ENCODE results near the gene DTX3.
A peak's percentile ranks its signal among the peaks of the same experiment; 100 is the strongest.

DTX3 gene

DNA sequence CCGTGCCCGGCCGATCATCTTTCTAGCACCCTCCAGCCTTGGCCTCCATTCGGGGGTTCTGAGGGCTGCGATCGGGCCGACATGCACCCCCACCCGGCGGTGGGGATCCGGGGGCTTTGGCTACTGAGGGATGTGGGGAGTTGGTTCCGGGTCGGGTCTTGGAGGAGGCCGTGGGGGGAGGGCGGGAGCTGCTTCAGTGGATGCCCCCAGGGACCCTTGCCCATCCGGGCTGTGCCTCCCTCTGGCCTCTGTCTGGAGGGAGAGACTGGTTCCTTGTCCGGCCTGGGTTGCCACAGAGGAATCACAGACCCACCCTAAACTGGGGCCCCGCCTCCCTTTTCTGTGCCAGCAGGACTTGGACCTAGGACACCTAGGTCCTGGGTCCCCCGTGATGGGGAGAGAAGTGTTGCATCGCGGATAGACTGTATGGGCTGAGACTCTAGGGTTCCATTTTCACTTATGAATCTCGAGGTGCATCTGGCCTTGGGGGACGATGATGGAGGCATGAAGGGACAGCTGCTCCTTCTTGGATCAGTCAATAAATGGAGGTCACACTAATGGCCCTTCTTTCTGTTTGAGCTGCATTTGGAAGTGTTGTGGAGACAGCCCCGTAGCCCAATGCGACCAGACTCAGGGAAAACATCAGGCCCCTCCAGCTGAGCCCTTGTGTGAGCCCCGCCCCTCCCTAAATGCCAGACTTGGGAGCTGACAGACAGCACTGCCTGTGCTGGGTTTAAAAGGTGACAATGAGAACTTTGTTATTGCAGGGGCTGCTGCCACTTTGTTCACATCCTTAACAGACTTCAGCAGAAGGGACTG is 577 bp downstream of the DTX3 start:
- H3K36me3 Mint-ChIP-seq (ENCODE audit: insufficient read depth), result peaks cover 15% of the 10 kb centered on the region
- peaks cover 21 to 29% of the 10 kb centered on the region in 2 donors for H3K4me1 Mint-ChIP-seq (ENCODE audit: low read depth in 2 of 2)
- DNase-seq (no peak), ATAC-seq (replicated peaks) (peak; percentile 55)
- H3K27me3 Mint-ChIP-seq, result peaks cover 0 to 1% of the 10 kb centered on the region in 2 donors
- H3K4me3 Mint-ChIP-seq, result peak overlapping the region; percentile 81 to 82
- H3K27ac Mint-ChIP-seq, result peak overlapping the region; percentile 80 to 89
- no peaks in the 10 kb centered on the region for H3K9me3 Mint-ChIP-seq

DNA sequence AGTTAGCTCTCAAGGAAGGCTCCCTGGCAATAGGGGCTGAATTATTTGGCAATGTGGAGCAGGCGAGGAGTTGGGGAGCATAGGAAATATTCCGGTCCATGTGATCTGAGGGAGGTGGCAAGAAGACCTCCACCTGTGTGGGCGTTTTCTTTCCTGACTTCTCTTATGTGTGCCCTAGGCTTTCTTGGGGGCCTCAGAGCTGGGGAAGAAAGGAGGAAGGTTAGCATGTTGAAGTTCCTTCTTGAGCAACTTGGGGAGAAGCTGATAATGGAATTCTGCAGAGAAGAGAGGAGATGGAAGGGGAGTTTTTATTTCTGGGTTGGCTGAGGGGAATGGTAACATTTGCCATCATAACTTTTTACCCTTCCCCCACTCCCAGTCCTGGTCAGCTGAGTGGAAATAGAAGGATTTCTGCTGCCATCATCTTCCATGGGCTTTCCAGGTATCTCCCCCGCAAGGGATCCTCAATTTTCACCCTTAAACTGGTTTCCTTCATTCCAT is 1.2 kb downstream of the DTX3 start:
- H3K36me3 Mint-ChIP-seq (ENCODE audit: insufficient read depth), result peaks cover 9% of the 10 kb centered on the region
- H3K9me3 Mint-ChIP-seq, result no peaks in the 10 kb centered on the region
- peak overlapping the region in 1 of 2 donors; percentile 80 for H3K27ac Mint-ChIP-seq
- H3K27me3 Mint-ChIP-seq, result peaks cover 0 to 6% of the 10 kb centered on the region in 2 donors
- DNase-seq, result no peak
- H3K4me1 Mint-ChIP-seq (ENCODE audit: low read depth in 2 of 2), result peaks cover 27 to 32% of the 10 kb centered on the region in 2 donors
- ATAC-seq (replicated peaks), result no peak
- H3K4me3 Mint-ChIP-seq, result peak overlapping the region; percentile 81 to 82

DNA sequence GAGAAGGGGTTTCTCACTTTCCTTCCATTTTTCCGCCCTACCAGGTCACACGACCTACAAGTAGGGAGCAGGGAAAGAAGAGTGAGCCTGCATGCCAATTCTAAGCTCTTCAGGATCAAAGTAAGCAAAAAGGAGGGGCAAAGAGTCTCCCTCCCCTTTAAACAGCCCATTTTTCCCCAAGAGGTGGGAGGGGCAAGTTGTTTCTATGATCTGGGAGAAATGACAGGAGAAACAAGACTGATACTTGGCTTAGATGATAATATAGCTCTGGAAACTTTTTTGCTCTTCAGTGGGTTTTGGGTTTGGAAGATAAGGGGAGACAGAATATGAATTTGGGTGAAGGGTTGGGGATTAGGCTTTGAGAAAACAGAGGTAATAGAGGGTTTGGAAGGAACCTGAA is 1.8 kb downstream of the DTX3 start:
- Mint-ChIP-seq H3K27ac (no peak overlapping the region), H3K4me1 (ENCODE audit: low read depth in 2 of 2) (peaks cover 28 to 32% of the 10 kb centered on the region in 2 donors), H3K9me3 (no peaks in the 10 kb centered on the region), H3K36me3 (ENCODE audit: insufficient read depth) (peaks cover 6% of the 10 kb centered on the region), H3K27me3 (peaks cover 0 to 6% of the 10 kb centered on the region in 2 donors), H3K4me3 (no peak overlapping the region)
- DNase-seq, result no peak
- ATAC-seq (replicated peaks), result no peak

DNA sequence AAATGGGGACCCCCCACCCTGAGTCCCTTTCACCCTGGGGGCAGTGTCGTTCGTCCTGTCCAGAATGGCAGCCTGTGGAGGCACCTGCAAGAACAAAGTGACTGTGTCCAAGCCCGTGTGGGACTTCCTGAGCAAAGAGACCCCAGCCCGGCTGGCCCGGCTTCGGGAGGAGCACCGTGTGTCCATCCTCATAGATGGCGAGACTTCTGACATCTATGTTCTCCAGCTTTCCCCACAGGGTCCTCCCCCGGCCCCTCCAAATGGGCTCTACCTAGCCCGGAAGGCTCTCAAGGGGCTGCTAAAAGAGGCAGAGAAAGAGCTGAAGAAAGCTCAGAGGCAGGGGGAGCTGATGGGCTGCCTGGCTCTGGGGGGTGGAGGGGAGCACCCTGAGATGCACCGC is 2.2 kb downstream of the DTX3 start:
- Mint-ChIP-seq H3K27ac (no peak overlapping the region), H3K27me3 (peaks cover 0 to 6% of the 10 kb centered on the region in 2 donors), H3K4me3 (no peak overlapping the region), H3K4me1 (ENCODE audit: low read depth in 2 of 2) (peaks cover 28 to 32% of the 10 kb centered on the region in 2 donors), H3K9me3 (no peaks in the 10 kb centered on the region), H3K36me3 (ENCODE audit: insufficient read depth) (peaks cover 3% of the 10 kb centered on the region)
- ATAC-seq (replicated peaks) (no peak), DNase-seq (no peak)

DNA sequence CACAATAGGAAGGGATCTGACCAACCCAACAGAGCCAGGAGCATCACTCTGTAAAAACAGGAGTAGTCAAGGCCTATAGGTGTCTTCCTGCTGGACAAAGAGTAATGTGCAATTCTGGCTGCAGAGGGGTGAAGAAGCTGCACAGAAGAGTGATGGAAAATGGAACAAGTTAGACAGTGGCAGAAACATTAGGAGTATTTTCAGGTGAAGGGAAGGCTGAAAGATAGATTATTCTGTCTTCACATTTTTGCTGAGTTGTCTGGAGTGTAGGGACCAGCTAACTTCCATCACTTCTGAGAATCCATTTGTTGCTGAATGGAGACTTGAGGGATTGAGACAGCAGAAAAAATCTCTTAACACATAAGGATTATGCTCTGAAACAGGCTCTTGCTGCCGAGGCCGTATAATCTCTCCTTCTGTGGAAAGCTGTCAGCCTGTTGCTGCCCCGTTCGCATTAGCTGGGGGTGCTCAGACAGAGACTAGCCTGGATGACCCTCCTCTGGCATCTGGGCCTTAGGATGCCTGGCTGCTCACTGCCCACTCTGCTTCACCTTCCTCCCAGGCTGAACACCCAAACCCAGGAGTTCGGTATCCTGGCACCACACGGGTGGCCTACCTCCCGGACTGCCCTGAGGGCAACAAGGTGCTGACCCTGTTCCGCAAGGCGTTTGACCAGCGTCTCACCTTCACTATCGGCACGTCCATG is 3.5 kb downstream of the DTX3 start:
- ATAC-seq (replicated peaks), result no peak
- Mint-ChIP-seq H3K27me3 (peaks cover 6 to 10% of the 10 kb centered on the region in 2 donors), H3K4me3 (no peak overlapping the region), H3K27ac (no peak overlapping the region), H3K4me1 (ENCODE audit: low read depth in 2 of 2) (peaks cover 22 to 26% of the 10 kb centered on the region in 2 donors), H3K36me3 (ENCODE audit: insufficient read depth) (peaks cover 3% of the 10 kb centered on the region), H3K9me3 (no peaks in the 10 kb centered on the region)
- no peak for DNase-seq

DNA sequence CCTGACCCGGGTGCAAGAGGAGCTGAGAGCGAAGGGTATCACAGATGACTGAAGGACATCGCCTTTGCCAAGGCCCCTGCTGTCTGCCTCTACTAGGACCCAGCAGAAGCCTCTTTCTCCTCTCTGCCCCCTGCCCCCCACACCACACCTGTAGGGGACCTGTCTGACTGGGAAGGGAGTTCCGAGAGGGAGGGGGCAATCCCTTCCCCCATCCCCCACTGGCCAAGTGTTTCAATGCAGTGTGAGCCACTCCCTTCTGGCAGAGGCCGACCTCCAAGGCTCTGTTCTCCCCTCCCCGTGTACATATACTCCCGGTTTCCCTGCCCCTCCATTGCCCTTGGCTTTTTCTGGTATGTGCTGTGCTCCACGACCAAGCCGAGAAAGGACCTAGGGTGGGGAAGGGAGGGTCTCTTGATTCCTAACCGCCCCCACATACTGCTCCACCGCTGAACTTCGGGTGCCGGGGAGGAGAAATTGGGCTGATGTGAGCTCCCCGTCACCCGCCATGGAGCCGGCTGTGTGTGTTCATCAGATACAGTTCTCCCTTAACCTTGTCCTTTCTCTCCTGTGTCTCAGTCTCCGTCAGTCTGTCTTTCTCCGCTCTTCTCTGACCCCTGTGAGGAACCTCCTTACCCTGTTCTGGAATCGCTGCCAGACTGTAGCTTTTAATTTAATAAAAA is 4.6 kb downstream of the DTX3 start:
- peaks cover 15 to 16% of the 10 kb centered on the region in 2 donors for H3K4me1 Mint-ChIP-seq (ENCODE audit: low read depth in 2 of 2)
- DNase-seq, result no peak
- H3K27ac Mint-ChIP-seq, result no peak overlapping the region
- no peaks in the 10 kb centered on the region for H3K36me3 Mint-ChIP-seq (ENCODE audit: insufficient read depth)
- H3K4me3 Mint-ChIP-seq, result no peak overlapping the region
- H3K27me3 Mint-ChIP-seq, result peaks cover 6 to 22% of the 10 kb centered on the region in 2 donors
- no peak for ATAC-seq (replicated peaks)
- no peaks in the 10 kb centered on the region for H3K9me3 Mint-ChIP-seq

DNA sequence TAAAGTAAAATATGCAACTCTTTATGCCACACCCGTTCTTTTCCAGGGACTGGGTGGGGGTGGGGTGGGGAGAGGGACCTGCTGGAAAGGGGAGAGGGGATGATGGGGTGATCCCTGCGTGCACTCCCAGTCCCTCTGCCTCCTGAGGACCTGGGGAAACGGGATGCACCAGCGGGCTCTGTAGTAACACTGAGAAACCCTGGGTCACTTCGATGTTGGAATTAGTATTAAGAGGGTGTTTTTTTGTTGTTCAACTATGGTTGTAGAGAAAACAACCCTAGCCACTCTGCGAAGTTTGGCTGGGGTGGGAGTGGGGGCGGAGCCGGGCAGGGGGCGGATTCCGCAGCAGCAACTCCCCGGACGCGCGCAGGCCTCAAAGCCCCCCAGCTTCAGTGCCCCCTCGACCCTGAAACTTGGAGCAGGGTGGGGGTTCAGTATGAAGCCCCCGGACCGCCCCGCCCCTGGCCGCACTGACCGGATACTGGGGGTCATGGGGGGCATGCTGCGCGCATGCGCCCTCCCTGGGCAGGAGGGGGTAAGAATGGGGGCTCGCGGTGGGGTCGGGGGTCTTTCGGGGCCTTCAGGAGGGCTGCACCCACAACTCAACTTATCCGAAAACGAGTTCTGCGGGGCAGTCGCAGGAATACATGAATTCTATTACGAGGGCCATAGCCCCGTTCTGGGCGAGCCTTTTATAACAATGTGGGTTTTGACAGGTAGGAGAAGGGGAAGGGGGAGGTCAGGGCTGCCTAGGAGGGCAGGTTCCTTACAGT is 5.3 kb downstream of the DTX3 start:
- Mint-ChIP-seq H3K4me3 (peak overlapping the region; percentile 71 to 85), H3K27ac (no peak overlapping the region), H3K4me1 (ENCODE audit: low read depth in 2 of 2) (peaks cover 11 to 13% of the 10 kb centered on the region in 2 donors), H3K9me3 (no peaks in the 10 kb centered on the region), H3K36me3 (ENCODE audit: insufficient read depth) (no peaks in the 10 kb centered on the region), H3K27me3 (peaks cover 6 to 29% of the 10 kb centered on the region in 2 donors)
- no peak for DNase-seq
- peak; percentile 10 for ATAC-seq (replicated peaks)

DNA sequence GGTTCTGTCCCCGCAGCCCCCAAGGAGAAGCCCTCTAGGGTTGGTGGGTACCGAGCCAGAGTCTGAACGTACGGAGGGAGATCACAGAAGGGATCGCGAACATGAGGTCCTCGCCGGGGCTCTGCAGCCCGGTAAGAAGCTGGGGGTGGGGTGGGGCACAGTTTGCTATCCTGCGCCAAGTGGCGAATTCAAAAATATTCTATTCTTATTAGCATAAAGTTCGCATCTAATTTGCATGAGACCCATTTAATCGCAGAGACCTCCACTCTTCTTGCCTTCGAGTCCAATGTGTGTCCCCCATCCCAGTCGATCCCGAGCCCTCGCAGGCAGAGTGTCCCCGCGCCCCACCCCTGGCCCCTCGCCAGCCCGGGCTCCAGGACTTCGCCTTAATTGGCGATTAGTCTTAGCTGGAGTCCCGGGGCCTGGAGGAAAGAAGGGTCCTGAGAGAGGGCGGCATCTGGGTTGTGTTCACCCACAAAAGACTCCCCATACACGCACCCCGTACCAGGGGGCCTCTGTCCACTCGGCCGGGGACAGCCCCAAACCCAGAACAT is 6.0 kb downstream of the DTX3 start:
- Mint-ChIP-seq H3K27me3 (peaks cover 6 to 35% of the 10 kb centered on the region in 2 donors), H3K4me1 (ENCODE audit: low read depth in 2 of 2) (peaks cover 6 to 9% of the 10 kb centered on the region in 2 donors), H3K4me3 (peak overlapping the region; percentile 71 to 85), H3K27ac (no peak overlapping the region), H3K9me3 (no peaks in the 10 kb centered on the region), H3K36me3 (ENCODE audit: insufficient read depth) (no peaks in the 10 kb centered on the region)
- ATAC-seq (replicated peaks) (peak; percentile 34), DNase-seq (no peak)

DNA sequence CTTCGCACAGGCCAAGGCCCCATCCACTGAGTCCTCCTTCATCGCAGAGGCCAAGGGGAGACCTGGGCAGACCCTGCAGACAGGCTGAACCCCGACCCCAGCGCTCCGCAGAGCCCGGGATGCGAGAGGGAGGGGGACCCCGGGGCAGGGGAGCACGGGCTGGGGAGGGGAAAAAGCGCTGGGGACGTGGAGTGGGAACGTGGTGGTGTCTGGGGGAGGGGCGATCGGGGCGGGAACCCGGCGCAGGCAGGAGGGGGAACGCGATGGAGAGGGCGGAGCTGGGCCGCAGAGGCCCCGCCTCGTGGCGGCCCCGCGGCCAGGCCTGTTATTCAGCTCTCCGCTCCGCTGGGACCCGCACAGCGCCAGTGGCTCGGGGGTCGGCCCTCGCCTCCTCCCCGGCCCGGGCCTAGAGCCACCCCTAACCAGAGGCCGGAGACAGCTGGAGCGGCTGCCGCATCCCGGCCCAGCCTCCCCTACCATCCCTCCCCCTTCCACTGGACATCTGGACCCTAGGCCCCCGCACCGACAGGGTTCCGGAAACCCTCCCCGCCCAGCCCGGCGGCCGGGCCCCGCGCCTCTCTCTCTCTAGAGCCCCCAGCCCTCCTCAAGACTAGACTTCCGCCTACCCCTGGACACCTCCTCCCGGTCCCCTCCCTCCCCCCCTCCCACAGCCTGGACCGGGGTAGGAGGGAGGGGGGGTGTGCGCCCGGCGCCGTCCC is 6.6 kb downstream of the DTX3 start, which contains the start of gene ARHGEF25:
ARHGEF25 (plus strand) TSS at position 328 of the 719 bp plus-strand sequence. CDS start 460 bp downstream, outside the sequence.
- H3K36me3 Mint-ChIP-seq (ENCODE audit: insufficient read depth), result no peaks in the 10 kb centered on the region
- peaks cover 4 to 8% of the 10 kb centered on the region in 2 donors for H3K4me1 Mint-ChIP-seq (ENCODE audit: low read depth in 2 of 2)
- no peaks in the 10 kb centered on the region for H3K9me3 Mint-ChIP-seq
- no peak within 1 kb of the TSS for H3K27ac Mint-ChIP-seq
- DNase-seq (no peak), ATAC-seq (replicated peaks) (peak; percentile 78)
- H3K4me3 Mint-ChIP-seq, result peak within 1 kb of the TSS; percentile 71 to 85
- H3K27me3 Mint-ChIP-seq, result peaks cover 8 to 42% of the 10 kb centered on the region in 2 donors

DNA sequence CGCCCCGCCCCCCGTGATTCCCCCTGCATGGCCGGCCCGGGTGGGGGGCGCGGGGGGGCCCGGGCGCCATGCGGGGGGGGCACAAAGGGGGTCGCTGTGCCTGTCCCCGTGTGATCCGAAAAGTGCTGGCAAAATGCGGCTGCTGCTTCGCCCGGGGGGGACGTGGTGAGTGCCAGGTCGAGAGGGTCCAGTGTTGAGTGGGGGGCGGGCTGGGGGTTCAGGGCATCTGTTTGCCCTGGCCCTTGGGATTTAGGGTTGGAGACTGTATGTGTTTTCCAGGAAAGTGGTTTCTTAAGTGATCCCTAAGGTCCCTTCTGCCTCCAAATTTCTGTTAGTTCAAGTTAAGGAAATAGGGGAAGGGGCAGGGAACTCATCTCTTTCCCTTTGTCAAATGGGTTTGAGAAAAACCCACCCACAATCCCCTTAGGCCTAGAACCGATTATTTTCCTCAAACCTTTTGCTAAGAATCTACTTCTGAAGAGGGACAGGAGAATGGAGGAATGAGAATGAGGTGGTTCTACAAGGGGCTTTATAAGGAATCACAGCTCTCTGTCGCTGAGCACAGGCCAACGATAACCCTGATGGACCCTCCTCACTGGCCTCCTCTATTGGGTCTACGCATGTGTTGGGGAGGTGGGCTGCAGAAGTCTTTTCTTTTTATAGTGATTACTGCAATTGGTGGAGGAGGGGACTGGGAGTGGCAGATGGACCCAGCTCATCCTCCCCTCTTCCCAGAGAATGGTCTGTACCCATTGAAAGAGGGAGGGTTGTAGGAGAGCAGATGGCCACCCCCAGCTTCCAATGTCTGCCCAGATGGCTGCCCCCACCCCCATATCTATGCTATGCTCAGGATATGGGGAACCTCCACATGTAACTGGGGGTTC is 7.4 kb downstream of the DTX3 start:
- Mint-ChIP-seq H3K4me3 (peak overlapping the region; percentile 38 to 71), H3K4me1 (ENCODE audit: low read depth in 2 of 2) (peaks cover 4 to 8% of the 10 kb centered on the region in 2 donors), H3K36me3 (ENCODE audit: insufficient read depth) (no peaks in the 10 kb centered on the region), H3K27me3 (peaks cover 16 to 50% of the 10 kb centered on the region in 2 donors), H3K9me3 (no peaks in the 10 kb centered on the region), H3K27ac (no peak overlapping the region)
- DNase-seq (no peak), ATAC-seq (replicated peaks) (no peak)

DNA sequence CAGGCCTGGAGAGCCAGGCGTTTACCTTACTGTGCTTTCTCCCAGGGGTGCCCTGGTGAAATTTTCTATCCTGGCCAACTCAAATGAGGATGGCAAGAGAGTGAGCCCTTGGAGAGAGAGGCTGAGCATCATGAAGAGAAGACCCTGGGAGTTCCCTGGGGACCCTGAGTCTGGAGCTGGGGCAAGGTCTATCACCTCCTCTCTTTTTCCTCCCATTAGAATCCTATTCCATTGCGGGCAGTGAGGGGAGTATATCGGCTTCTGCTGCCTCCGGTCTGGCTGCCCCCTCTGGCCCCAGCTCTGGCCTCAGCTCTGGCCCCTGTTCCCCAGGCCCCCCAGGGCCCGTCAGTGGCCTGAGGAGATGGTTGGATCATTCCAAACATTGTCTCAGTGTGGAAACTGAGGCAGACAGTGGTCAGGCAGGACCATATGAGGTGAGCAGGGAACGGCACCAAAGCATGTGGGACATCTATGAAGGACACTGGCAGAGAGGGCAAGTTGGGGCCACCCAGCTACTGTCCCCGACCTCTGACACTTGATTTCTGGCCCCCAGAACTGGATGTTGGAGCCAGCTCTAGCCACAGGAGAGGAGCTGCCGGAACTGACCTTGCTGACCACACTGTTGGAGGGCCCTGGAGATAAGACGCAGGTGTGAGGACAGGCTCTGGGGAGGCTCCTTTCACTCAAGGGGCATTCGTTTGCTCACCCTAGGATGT is 8.2 kb downstream of the DTX3 start:
- Mint-ChIP-seq H3K36me3 (ENCODE audit: insufficient read depth) (no peaks in the 10 kb centered on the region), H3K27ac (no peak overlapping the region), H3K4me1 (ENCODE audit: low read depth in 2 of 2) (peaks cover 4 to 8% of the 10 kb centered on the region in 2 donors), H3K9me3 (no peaks in the 10 kb centered on the region), H3K4me3 (peak overlapping the region in 1 of 2 donors; percentile 38), H3K27me3 (peaks cover 24 to 58% of the 10 kb centered on the region in 2 donors)
- ATAC-seq (replicated peaks) (no peak), DNase-seq (no peak)

Data from effector memory CD8-positive, alpha-beta T cell (primary cell).